Measurements from ENCODE around the gene UBE2D2. TPM values are rescaled to one million over a fixed set of nuclear protein-coding genes. Genes with fewer than 3 reads are reported as not detected.

Gene UBE2D2
- total and polyA plus RNA-seq, 4 donors, result 84.1 to 97.8 (median 91.2) TPM

- Histone ChIP-seq H3K4me3 (no peak overlapping the region), H3K4me1 (ENCODE audit: control insufficient read depth in 5 of 5, insufficient read depth in 5 of 5, low read length in 5 of 5) (peaks cover 5 to 44% (median 19%) of the 10 kb centered on the region in 5 donors), H3K27me3 (ENCODE audit: control insufficient read depth in 3 of 3, insufficient read depth in 3 of 3, low read length in 2 of 3) (no peaks in the 10 kb centered on the region), H3K9ac (ENCODE audit: insufficient read depth in 1 of 2, low read length in 2 of 2) (peak overlapping the region in 1 of 2 donors; percentile 24), H3K27ac (ENCODE audit: low read depth in 1 of 2, low read length in 1 of 2) (peak overlapping the region in 1 of 2 donors; percentile 72), H3K36me3 (ENCODE audit: control insufficient read depth in 4 of 4, insufficient read depth in 4 of 4, low read length in 4 of 4) (peaks cover 0 to 5% (median 1%) of the 10 kb centered on the region in 4 donors), H3K9me3 (ENCODE audit: control insufficient read depth in 4 of 4, insufficient read depth in 3 of 4, low read length in 3 of 4) (no peaks in the 10 kb centered on the region)
- ATAC-seq (ENCODE audit: insufficient read depth, low FRiP score) (no peak), DNase-seq (no peak)
- TF ChIP-seq CTCF (IDR thresholded peaks at IDR 0.05; ENCODE audit: control extremely low read depth, extremely low read depth), result no peak
- 39 to 71% methylated on average over 1 of the region's 1 CpG for WGBS, 2 donors
Observed at GRCh38 chr5:139635191-139635590, 74.1 kb downstream of the UBE2D2 start.

GRCh38 chr5:139635606-139636206 is 74.6 kb downstream of the UBE2D2 start:
- no peak overlapping the region for H3K4me3 ChIP-seq
- no peak overlapping the region for H3K9ac ChIP-seq (ENCODE audit: insufficient read depth in 1 of 2, low read length in 2 of 2)
- peaks cover 0 to 4% (median 1%) of the 10 kb centered on the region in 4 donors for H3K36me3 ChIP-seq (ENCODE audit: control insufficient read depth in 4 of 4, insufficient read depth in 4 of 4, low read length in 4 of 4)
- H3K9me3 ChIP-seq (ENCODE audit: control insufficient read depth in 4 of 4, insufficient read depth in 3 of 4, low read length in 3 of 4), result no peaks in the 10 kb centered on the region
- peak; percentile 35 for TF ChIP-seq CTCF (IDR thresholded peaks at IDR 0.05; ENCODE audit: control extremely low read depth, extremely low read depth)
- peak overlapping the region; percentile 14 to 72 for H3K27ac ChIP-seq (ENCODE audit: low read depth in 1 of 2, low read length in 1 of 2)
- H3K27me3 ChIP-seq (ENCODE audit: control insufficient read depth in 3 of 3, insufficient read depth in 3 of 3, low read length in 2 of 3), result no peaks in the 10 kb centered on the region
- H3K4me1 ChIP-seq (ENCODE audit: control insufficient read depth in 5 of 5, insufficient read depth in 5 of 5, low read length in 5 of 5), result peaks cover 5 to 44% (median 19%) of the 10 kb centered on the region in 5 donors
- DNase-seq, result peak; percentile 89 to 92 (median 90)
- peak; percentile 61 for ATAC-seq (ENCODE audit: insufficient read depth, low FRiP score)

GRCh38 chr5:139636207-139636792 is 75.2 kb downstream of the UBE2D2 start:
- no peaks in the 10 kb centered on the region for H3K9me3 ChIP-seq (ENCODE audit: control insufficient read depth in 4 of 4, insufficient read depth in 3 of 4, low read length in 3 of 4)
- peak overlapping the region; percentile 14 to 72 for H3K27ac ChIP-seq (ENCODE audit: low read depth in 1 of 2, low read length in 1 of 2)
- H3K4me3 ChIP-seq, result no peak overlapping the region
- no peak for TF ChIP-seq CTCF (IDR thresholded peaks at IDR 0.05; ENCODE audit: control extremely low read depth, extremely low read depth)
- no peaks in the 10 kb centered on the region for H3K27me3 ChIP-seq (ENCODE audit: control insufficient read depth in 3 of 3, insufficient read depth in 3 of 3, low read length in 2 of 3)
- peak in 1 of 3 donors; percentile 51 for DNase-seq
- no peak overlapping the region for H3K9ac ChIP-seq (ENCODE audit: insufficient read depth in 1 of 2, low read length in 2 of 2)
- peaks cover 0 to 4% (median 1%) of the 10 kb centered on the region in 4 donors for H3K36me3 ChIP-seq (ENCODE audit: control insufficient read depth in 4 of 4, insufficient read depth in 4 of 4, low read length in 4 of 4)
- ATAC-seq (ENCODE audit: insufficient read depth, low FRiP score), result no peak
- 49 to 52% methylated on average over 2 of the region's 2 CpGs for WGBS, 2 donors
- H3K4me1 ChIP-seq (ENCODE audit: control insufficient read depth in 5 of 5, insufficient read depth in 5 of 5, low read length in 5 of 5), result peaks cover 5 to 44% (median 19%) of the 10 kb centered on the region in 5 donors

Measured in lung (tissue), 12 donors.